AG08396 (cell line): ENCODE measurements around the gene CYP4Z1.
"Not testable (repeated sequence)": the region's sequence is repeated elsewhere in the genome, so short reads cannot be mapped to it uniquely, and the experiment has no call there.

Source experiments
- DNase-seq: peaks from one replicate; pipeline ENCODE4 v3.0.0; 2012; ENCODE audit warnings: low spot score, mixed read lengths

Gene CYP4Z1

DNA sequence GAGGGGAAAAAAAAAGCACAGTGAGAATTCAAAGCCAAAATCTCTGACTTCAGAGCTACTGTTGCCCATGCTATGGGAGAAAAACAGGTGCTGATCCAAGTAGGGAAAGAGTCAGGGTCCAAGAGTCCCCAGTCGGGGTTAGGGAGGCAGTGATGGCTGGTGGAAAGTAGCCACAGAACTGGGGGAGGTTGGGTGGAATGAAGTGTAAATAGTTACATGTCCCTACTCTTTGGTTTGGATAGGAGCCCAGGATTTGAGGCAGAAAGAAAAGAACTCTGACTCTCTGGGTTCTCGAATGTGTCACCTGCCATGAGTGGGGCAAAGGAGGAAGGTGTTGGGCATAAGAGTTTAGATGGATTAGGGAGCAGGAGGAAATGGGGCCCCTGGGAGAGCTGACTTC is 61.8 kb downstream of the CYP4Z1 start:
- DNase-seq: not testable (repeated sequence)

DNA sequence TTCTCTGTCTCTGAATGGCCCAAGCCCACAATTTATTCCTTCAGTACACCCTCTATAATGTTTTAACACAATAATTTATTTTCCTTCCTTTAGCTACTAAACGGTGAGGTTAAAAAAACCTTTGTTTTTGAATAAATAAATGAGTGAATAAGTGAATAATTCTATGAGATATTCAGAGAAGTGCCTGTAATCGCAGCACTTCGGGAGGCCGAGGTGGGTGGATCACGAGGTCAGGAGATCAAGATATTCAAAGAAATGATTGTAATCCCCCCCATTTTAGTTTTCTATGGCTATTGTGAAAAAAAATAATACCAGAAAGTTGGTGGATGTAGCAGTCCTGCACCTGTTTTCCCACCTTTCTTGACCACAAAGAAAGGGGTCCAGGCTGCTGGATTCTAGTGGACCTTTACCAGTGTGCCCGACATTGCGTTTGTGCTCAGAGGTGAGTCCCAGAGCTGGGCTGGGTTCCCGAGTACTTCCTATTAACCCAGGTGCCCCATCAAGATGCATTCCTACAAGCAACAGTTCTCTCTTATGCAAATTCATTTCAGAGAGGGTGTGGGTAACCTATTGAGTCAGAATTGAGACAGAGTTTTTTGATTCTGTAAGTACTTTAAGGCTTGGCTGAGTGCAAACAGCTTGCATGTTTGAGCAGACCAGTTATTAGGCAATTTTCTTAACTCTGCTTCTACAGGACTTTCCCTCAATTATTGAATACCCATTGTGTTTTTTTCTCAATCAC is 62.6 kb downstream of the CYP4Z1 start:
- not testable (repeated sequence) for DNase-seq

GRCh38 chr1:47132665-47133064 is 65.6 kb downstream of the CYP4Z1 start:
- DNase-seq: not testable (repeated sequence)

GRCh38 chr1:47137198-47137597 is 70.2 kb downstream of the CYP4Z1 start, which contains the start of gene CYP4A22:
TSS of gene CYP4A22 (plus strand) at chr1:47137441. CDS start at chr1:47137486, 45 bp downstream.
- no peak for DNase-seq

- no peak for DNase-seq
Observed at GRCh38 chr1:47137925-47138615, 71.0 kb downstream of the CYP4Z1 start.

DNA sequence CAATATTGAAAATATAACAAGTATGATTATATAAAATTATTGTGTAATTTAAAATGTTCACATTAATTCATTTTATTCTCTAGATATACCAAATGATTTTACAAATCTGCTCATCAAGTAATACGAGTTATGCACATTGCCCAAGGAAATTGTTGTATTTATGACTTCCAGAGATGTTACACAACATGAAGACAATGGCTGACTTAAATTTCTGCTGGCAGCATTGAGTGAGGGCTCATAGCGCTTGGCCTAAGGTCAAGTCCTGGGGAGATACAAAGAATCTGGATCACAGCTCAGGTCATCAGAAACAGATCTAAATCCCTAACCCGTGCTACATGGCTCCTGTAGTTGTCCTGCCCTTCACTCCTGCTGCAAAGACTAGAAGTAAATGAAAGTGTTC is 73.3 kb downstream of the CYP4Z1 start:
- DNase-seq: not testable (repeated sequence)

DNA sequence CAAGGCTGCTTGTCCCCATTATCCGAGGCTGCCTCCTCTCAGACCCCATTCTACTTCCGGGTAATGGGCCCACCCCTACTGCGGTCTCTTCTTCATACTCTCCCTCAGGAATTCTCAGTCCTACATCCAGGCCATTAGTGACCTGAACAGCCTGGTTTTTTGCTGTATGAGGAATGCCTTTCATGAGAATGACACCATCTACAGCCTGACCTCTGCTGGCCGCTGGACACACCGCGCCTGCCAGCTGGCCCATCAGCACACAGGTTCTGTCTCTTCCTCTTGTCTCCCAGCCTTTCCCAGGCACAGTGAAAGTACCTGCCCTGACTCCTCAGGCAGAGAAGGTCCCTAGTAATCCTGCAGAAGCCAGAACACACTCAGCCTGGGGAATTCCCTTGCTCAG is 76.6 kb downstream of the CYP4Z1 start:
- not testable (repeated sequence) for DNase-seq

DNA sequence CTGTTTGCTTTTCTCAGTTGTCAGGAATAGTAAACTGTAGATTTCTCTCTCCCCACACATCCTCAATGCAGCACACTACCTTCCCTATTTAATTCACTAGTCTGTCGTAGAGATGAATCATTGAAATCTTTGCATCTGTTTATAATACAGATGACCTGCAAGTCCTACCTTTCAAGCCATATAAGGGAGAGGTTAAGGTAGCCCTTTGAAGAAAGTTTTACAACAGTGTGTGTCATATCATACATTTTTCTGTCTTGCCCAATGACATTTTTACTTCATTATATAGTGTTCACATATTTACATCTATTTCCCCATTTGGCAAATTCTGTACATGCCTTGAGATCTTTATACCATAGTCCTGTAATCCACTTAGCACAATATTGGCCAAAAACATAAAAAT is 79.5 kb downstream of the CYP4Z1 start:
- not testable (repeated sequence) for DNase-seq

DNA sequence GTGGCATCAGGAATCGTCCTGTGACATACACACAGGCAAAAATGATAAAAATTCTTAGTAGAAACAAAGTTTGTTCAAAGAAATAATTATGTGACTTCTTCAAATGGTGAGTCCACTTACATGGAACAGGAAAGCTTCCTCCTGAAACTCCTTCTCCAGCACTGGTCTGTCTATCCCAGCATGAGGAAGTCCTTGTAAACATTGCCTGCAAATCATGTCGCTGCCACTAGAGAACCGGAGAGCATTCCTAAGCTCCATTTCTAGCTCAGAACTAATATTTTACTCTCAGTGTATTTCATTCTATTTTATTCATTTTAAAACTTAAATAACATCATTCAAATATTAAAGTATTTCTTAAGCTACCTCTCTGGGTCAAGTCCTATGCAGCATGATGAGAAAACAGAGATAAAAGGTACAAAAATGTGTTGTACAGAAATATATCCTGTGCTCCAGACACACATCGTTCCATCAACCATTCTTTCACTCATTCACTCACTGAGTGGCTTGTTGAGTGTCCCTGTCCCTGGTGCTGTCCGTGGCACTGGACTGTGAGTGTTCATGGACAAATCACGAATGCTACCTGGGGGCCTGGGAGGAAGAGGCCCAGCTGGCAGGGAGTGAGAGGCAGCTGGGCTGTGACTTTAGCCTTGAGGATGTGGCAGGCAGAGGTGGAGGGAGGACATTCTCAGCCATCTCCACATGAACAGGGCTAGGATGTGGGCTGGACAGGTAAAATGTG is 80.2 kb downstream of the CYP4Z1 start:
- no peak for DNase-seq

GRCh38 chr1:47149162-47149561 is 82.1 kb downstream of the CYP4Z1 start:
- DNase-seq: not testable (repeated sequence)

DNA sequence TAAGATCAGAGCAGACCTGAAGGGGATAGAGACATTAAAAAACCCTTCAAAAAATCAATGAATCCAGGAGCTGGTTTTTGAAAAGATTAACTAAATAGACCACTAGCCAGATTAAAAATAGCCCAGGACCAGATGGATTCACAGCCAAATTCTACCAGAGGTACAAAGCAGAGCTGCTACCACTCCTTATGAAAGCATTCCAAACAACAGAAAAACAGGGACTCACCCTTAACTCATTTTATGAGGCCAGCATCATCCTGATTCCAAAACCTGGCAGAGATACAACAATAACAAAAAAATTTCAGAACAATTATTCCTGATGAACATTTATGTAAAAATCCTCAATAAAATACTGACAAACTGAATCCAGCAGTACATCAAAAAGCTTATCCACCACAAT is 89.4 kb downstream of the CYP4Z1 start:
- not testable (repeated sequence) for DNase-seq

DNA sequence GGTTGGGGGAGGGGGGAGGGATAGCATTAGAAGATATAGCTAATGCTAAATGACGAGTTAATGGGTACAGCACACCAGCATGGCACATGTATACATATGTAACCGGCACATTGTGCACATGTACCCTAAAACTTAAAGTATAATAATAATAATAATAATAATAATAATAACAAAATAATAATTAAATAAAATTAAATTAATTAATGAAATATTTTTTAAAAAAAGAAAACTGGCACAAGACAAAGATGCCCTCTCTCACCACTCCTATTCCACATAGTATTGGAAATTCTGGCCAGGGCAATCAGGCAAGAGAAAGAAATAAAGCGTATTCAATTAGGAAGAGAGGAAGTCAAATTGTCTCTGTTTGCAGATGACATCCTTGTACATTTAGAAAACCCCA is 90.9 kb downstream of the CYP4Z1 start:
- DNase-seq: not testable (repeated sequence)

- DNase-seq: no peak
Observed at GRCh38 chr1:47160716-47161115, 93.7 kb downstream of the CYP4Z1 start.

DNA sequence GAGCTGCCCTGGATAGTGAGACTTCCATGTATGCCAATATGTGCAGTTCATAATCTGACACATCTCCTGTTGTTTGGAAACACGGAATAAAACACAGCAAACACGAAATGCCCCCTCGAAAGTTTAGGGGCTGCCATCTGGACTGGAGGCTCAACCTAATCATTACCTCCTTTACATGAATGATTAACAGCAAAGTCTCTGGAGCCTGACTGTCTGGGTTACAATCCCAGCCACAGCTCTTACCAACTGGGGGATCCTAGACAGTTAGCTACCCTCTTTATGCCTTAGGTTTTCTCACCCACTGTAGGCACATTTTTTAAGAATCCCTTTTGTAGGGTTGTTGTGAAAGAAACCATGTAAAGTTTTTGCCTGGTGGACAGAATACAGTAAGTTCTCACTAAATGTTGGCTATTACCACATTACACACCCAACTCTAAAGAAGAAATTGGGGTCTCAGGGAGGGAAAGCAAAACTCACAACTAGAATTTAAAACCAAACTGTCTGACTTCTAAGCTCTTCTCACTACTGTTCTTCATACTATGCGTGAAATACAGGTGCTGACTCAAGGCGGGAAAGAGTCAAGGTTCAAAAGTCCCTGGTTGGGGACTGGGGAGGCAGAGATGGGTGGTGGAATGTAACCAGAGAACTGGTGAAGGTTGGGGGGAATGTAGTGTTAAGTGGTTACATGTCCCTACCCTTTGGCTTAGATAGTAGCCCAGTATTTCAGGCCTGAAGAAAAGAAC is 94.4 kb downstream of the CYP4Z1 start:
- DNase-seq: no peak

DNA sequence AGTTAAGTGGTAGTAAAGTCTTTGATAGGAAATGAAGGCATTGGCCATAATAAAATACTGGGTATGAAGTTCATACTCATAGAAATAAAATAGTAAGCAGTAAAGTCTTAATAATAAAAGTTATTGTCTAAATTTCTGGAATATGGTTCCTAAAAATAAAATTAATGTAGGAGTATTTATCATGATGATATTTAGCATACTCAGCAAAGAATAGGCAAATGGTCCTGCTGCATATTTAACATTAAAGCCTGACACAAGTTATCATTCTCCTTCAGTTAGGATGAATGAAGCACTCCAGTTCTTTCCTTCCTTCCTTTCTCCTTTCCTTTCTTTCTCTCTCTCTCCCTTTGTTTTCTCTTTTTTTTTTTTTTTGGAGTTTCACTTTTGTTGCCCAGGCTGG is 97.5 kb downstream of the CYP4Z1 start:
- DNase-seq: no peak
